Activated T-cell treated with anti-CD3 and anti-CD28 coated beads for 4 hours (primary cell): ENCODE measurements around the gene TMSB4Y.

Source experiments
- DNase-seq: peaks from one replicate; pipeline ENCODE4 v3.0.0-alpha.2; 2020

Gene TMSB4Y

DNA sequence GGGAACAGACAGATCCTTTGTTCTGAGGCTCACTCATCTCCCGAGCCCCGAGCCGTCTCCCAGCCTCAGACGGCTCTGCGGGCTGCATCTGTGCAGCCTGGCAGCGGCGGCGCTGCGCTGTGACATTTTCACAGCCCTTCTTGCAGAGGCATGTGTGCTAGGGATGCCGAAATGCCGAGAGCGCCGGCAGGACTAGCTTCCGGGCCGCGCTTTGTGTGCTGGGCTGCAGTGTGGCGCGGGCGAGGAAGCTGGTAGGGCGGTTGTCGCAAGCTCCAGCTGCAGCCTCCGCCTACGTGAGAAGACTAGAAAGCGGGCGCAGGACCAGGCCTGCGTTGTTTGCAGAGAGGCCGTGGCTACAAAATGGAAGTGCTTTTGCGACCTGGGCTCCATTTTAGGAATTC, at the start of gene TMSB4Y:
TMSB4Y (plus strand) TSS at position 332 of the 401 bp plus-strand sequence.
- peak; percentile 36 for DNase-seq

DNA sequence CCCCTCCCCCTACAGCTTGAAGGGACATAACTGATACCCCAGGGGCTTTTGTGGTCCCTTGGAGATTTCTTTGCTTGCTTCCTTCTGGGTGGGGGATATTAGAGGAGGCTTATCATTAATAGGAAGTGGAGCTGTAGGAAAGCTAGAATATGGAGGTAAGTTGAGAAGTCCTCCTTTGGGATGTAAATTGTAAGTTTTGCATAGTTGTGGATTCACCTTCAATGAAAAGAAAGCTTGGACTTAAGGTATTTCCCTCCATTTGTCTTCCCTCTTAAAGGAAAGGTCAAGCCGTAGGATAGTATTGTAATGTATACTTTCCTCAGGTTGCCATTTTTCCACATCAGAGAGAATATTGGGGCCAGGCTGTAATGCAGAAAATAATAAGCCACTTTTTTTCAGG, 39.5 kb upstream of the TMSB4Y start:
- DNase-seq = no peak

DNA sequence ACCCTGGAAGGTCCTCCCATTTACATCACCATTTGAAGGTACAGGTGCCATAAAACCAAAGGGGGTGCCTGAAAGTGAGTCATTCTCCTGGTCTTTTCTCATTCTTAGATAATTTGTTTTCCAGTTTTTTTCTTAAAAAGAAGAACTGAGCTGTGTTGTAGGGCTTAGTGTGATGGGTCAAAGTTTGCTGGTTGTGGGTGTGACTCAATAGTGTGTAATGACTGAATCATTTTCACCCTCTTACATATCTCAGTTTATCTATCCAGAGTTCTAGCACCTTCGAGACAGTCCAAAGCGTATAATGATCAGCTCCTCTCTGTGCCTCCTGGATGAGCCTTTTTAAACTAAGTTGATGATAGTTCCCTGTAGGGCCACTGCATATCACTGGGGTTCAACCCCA, 32.6 kb upstream of the TMSB4Y start:
- DNase-seq = no peak

DNA sequence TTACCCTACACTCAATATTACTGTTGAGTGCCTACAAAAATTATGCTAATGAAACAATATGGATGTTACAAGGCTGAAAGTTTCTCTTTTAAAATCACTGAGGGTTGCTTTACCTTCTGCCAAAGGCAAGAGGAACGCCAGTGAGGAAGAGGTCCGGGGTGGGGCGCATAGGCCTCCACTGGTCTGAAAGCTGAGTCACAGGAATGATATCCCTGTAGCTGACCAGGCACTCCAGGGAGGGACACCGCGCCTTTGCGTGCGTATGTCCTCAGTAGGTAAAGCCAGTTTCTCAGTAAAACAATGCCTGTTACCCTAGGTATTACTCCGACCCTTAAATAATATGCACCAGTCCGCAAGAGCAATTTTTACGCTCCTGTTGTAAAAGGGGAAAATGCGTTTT, 1.4 kb upstream of the TMSB4Y start:
- no peak for DNase-seq

DNA sequence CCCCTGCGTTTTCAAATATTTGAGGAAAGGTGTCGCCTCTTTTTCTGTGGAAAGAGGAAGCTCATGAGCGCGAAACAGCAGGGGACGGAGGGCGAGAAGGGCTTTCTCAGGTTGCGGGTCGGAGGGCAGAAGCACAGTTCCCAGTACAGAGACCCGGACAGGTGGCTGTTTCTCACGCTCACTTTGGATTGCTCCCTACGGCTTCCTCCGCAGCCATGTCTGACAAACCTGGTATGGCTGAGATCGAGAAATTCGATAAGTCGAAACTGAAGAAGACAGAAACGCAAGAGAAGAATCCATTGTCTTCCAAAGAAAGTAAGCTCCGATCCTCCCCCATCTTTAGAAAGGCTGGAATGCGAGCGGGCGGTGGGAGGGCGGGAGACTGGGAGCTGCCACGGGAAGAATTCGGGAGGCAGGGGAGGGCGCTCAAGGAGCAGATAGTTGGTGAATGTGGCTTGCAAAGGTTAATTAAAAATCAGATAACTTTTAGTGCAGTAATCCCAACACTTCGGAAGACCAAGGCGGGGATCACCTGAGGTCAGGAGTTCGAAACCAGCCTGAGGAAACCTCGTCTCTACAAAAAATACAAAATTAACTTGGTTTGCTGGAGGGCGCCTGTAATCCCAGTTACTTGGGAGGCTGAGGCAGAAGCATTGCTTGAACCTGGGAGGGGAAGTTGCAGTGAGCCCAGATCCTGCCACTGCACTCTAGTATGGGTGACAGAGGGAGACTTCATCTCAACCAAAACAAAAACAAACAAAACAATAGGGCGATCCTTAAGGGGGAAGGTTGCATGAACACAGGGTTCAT, 627 bp downstream of the TMSB4Y start:
- no peak for DNase-seq

DNA sequence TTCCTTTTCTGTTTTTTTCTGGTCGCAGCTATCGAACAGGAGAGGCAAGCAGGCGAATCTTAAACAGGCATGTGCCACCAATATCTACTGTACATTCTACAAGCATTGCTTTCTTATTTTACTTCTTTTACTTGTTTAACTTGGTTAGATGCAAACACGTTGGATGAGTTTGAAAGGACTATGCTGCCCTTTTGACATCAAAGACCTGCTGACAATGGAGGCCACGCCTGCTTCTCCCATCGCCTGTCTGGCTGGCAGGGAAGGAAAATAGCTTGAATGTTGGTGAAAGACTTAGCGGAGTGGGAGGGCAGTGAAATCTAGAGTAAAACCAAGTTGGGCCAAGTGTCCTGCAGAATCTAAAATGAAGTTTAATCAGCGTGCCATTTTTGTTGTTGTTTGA, 1.5 kb downstream of the TMSB4Y start:
- DNase-seq = no peak

DNA sequence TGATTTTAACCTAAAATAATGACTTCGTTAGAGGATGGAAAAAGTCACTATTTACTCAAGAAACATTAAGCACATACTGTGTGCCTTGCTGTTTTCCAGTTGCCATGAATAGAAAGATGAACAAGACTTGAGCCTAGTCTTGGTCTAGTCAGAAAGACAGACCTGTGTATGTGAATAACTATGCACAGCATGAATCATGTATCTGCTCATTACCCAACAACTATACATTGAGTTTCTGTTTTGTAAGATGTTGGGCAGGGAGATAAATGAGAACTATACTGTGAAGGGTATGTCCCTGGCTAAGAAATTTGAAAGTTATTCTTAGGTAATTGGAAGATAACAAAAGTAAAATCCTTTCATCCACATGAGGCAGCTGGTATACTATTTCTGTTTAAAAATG, 4.3 kb downstream of the TMSB4Y start:
- DNase-seq = no peak

DNA sequence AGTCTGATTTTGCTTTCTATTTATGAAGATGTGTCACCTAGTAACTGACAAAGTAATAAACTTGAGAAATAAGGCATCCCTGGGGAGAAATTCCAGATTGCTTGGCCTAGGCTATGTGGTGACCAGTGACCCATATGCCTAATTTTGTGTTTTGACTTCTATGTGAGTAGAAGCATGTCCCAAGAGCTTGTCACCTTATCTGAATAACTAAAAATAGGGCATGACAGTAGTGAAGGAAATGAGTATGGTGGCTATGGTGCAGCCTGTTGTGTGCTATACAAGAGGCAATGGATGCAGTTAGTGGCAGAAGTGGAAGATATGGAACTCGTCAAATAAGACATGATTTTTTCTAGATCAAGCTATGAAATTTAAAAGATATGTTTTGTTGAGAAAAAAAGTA, 15.3 kb downstream of the TMSB4Y start:
- no peak for DNase-seq

DNA sequence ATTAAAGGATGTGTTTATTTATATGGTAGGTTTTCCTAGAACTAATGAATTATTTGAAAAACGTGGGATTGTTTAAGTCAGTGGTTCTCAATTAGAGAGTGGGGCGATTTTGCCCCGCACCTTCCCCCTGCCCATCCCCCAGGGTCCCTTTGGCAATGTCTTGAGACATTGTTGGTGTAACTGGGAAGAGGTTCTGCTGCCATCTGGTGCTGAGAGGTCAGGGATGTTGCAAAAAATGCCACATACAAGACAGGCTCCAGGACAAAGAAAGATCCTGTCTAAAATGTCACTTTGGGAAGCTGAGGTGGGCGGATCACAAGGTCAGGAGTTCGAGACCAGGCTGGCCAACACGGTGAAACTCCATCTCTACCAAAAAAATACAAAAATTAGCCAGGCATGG, 25.8 kb downstream of the TMSB4Y start:
- DNase-seq = no peak

DNA sequence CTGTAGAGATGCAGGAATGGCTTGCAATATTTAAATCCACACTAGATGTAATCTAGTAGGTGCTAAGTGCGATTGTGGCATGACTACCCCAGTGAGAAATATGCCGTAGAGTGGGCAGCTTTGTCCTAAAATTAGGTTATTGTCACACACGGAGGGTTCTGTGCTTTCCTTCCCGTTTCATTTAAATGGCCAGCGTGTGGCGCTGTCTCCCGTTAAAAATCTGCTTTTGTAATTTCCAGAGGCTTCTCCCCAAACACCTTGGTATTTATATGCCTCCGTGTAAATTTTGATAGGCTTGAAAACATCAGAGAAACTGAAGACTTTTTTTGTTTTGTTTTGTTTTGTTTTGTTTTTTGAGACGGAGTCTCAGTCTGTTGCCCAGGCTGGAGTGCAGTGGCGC, 34.9 kb downstream of the TMSB4Y start:
- no peak for DNase-seq

DNA sequence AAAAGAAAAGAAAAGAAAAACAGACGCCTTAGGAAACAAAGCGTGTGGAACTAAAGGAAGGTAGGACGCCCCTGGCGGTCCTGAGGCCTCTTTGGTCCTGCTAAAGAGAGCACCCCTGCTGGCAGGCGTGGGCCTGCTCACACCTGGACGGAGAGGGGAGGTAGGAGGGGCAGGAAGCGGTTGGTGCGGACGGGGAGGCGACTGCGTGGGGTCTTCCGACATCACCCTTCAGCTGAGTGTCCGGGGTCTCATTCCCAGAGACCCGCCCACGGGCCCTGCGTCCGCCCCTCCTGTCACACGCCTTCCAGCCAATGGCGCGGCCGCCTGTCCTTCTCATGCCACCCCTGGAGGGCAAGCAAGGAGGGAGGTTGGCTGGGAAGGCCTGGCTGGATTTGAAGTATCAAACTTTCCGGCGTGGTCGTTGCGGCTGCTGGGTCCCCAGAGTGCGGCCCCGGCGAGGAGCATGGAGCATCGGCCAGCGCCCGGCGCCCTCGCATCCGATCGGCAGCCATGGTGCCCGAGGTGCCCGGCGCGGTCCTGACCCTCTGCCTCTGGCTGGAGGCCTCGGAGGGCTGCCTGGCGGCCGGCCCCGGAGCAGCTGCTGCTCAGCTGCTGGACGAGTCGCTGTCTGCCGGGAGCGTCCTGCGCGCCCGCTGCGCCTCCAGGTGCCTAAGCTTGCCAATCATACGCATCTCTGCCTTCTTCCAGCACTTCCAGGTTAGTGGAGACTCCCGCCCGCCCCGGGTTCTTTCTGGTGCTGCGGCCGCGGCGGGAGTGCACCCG, 47.8 kb downstream of the TMSB4Y start:
- no peak for DNase-seq

DNA sequence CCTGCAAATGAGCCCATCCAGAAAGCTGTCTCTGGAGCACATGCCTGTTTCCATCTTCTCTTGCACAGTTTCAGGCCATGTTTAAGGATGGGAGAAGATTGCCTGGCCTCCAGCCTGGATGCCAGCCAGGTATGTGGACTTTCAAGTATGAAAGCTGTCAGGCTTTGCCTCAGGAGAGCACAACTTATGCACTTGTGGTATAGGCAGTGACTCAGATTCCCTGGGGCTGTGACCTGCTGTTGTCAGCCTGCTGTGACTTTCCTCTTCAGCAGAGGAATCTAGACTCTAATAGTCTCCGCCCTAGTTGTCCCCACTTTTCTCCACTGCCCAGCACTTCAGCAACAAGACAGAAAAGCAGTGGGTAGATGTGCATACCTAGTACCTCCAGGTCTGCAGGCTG, 51.0 kb downstream of the TMSB4Y start:
- no peak for DNase-seq
